Keratinocyte (primary cell): ENCODE measurements around the gene ZNF786. TPM values are rescaled to one million over a fixed set of nuclear protein-coding genes. Genes with fewer than 3 reads are reported as not detected.

ENCODE experiments used
- DNase-seq: peaks from one replicate; pipeline ENCODE4 v3.0.0-alpha.2; 2011; ENCODE audit warnings: low read depth, missing footprints, low spot score
- FAIRE-seq: peaks from 2 replicates; lab custom pipeline; 2011; peaks lifted over from hg19 to GRCh38; lab: Jason Lieb, UNC
- H2AFZ ChIP-seq: 2 replicates; pipeline ENCODE4 v1.6.0; 2012; ENCODE audit warnings: low read length, control low read depth, inconsistent platforms; ENCODE audit not compliant: control insufficient read depth
- H3K27ac ChIP-seq: 2 replicates; pipeline ENCODE4 v1.5.1; 2011; ENCODE audit warnings: low read length; ENCODE audit not compliant: control insufficient read depth, insufficient read depth
- H3K27me3 ChIP-seq: 3 replicates; pipeline ENCODE4 v1.6.0; 2011; ENCODE audit warnings: low read length; ENCODE audit not compliant: control insufficient read depth, insufficient read depth; ENCODE audit errors: extremely low read depth
- H3K36me3 ChIP-seq, 2 experiments: 2 replicates in 1 of 2; 3 replicates in 1 of 2; pipeline ENCODE4 v1.5.1; 2011; ENCODE audit warnings: low read length in 2 of 2, mild to moderate bottlenecking in 1 of 2; ENCODE audit not compliant: control insufficient read depth in 2 of 2, insufficient read depth in 2 of 2; ENCODE audit errors: extremely low read depth in 1 of 2
- H3K4me1 ChIP-seq: 3 replicates; pipeline ENCODE4 v1.5.1; 2011; ENCODE audit warnings: low read length; ENCODE audit not compliant: control insufficient read depth, insufficient read depth; ENCODE audit errors: extremely low read depth
- H3K4me2 ChIP-seq: 3 replicates; pipeline ENCODE4 v1.6.0; 2011; ENCODE audit warnings: low read depth, low read length; ENCODE audit not compliant: control insufficient read depth, insufficient read depth; ENCODE audit errors: extremely low read depth
- H3K4me3 ChIP-seq, 3 experiments: fragments of 200-600 bp in 1 of 3; sonication (generic) in 1 of 3; 2 replicates in 2 of 3; 3 replicates in 1 of 3; pipeline ENCODE4 v1.5.1; 2011 to 2016; ENCODE audit warnings: low read length in 3 of 3, mild to moderate bottlenecking in 3 of 3, control low read depth in 2 of 3, inconsistent platforms in 1 of 3, low read depth in 1 of 3, mixed read lengths in 1 of 3, mixed run types in 1 of 3, moderate library complexity in 1 of 3; ENCODE audit not compliant: control insufficient read depth in 2 of 3, insufficient read depth in 2 of 3; ENCODE audit errors: extremely low read depth in 1 of 3
- H3K79me2 ChIP-seq: 2 replicates; pipeline ENCODE4 v1.6.0; 2012; ENCODE audit warnings: low read length; ENCODE audit not compliant: control insufficient read depth, insufficient read depth
- H3K9ac ChIP-seq: 3 replicates; pipeline ENCODE4 v1.6.0; 2011; ENCODE audit warnings: low read length; ENCODE audit not compliant: control insufficient read depth, insufficient read depth; ENCODE audit errors: extremely low read depth
- H3K9me1 ChIP-seq: 3 replicates; pipeline ENCODE4 v1.6.0; 2011; ENCODE audit warnings: low read length; ENCODE audit not compliant: control insufficient read depth, insufficient read depth; ENCODE audit errors: extremely low read depth
- H3K9me3 ChIP-seq: 2 replicates; pipeline ENCODE4 v1.5.1; 2012; ENCODE audit warnings: low read depth, low read length; ENCODE audit not compliant: control insufficient read depth
- H4K20me1 ChIP-seq: 3 replicates; pipeline ENCODE4 v1.6.0; 2011; ENCODE audit warnings: low read length; ENCODE audit not compliant: control insufficient read depth, insufficient read depth; ENCODE audit errors: extremely low read depth
- CTCF ChIP-seq, 3 experiments: IDR thresholded peaks in 1 of 3; conservative IDR thresholded peaks in 1 of 3; optimal IDR thresholded peaks in 1 of 3; 2 replicates in 2 of 3; 3 replicates in 1 of 3; pipeline versions ENCODE3 to v1.5.1; 2011; ENCODE audit warnings: low read length in 3 of 3, mild to moderate bottlenecking in 3 of 3, moderate library complexity in 2 of 3, control low read depth in 1 of 3, inconsistent platforms in 1 of 3; ENCODE audit not compliant: insufficient read depth in 2 of 3; ENCODE audit errors: extremely low read depth in 1 of 3
- EZH2 ChIP-seq: IDR thresholded peaks from one replicate; pipeline ENCODE4 v1.6.1; 2012; ENCODE audit warnings: inconsistent platforms, mild to moderate bottlenecking, low read length, moderate library complexity
- dilution Hi-C: fragments of 300-500 bp; cut with MboI; formaldehyde crosslinking; loops from one replicate; pipeline ENCODE4 v1.7.0; 2020; ENCODE audit warnings: low sequenced_read_pairs; ENCODE audit not compliant: extremely low pct_ligation_motif_present
- polyA plus RNA-seq, 5 experiments: library from polyadenylated mRNA; depleted of rRNA in 3 of 5; stranded (reverse) in 3 of 5; stranded (forward) in 1 of 5; unstranded in 1 of 5; fragments of >200 nt; gene quantifications; 1 replicate in 1 of 5; 2 replicates in 3 of 5; 3 replicates in 1 of 5; pipeline versions ENCODE4 v1.2.1 to v1.2.3, GENCODE V29; 2011 to 2012; ENCODE audit warnings: missing spikeins in 2 of 5, low read depth in 1 of 5, low replicate concordance in 1 of 5

ZNF786 gene
- polyA plus RNA-seq, 1 donor (not counting 4 experiments of a cell fraction or from before 2014, with no cell fraction given), result 2.8 TPM

GRCh38 chr7:149100821-149101220, 10.3 kb upstream of the ZNF786 start:
- no peak overlapping the region for H2AFZ ChIP-seq
- H3K9me1 ChIP-seq, result no peaks in the 10 kb centered on the region
- no peaks in the 10 kb centered on the region for H3K9me3 ChIP-seq
- H4K20me1 ChIP-seq, result no peaks in the 10 kb centered on the region
- H3K4me3 ChIP-seq, result no peak overlapping the region
- H3K4me2 ChIP-seq, result no peak overlapping the region
- no peak overlapping the region for H3K9ac ChIP-seq
- dilution Hi-C loops, result no loop called here
- TF ChIP-seq CTCF (optimal IDR thresholded peaks at IDR 0.05 in 1 of 3, IDR thresholded peaks at IDR 0.05 in 1 of 3, conservative IDR thresholded peaks at IDR 0.05 in 1 of 3; ENCODE audit: extremely low read depth in 1 of 3, insufficient read depth in 2 of 3, low read length in 3 of 3), result no peak
- DNase-seq (no peak), FAIRE-seq (no peak)
- no peaks in the 10 kb centered on the region for H3K79me2 ChIP-seq
- H3K4me1 ChIP-seq, result no peaks in the 10 kb centered on the region
- peaks cover 0 to 8% of the 10 kb centered on the region in 2 experiments for H3K36me3 ChIP-seq
- H3K27ac ChIP-seq, result no peak overlapping the region
- H3K27me3 ChIP-seq, result no peaks in the 10 kb centered on the region

GRCh38 chr7:149099058-149099457, 8.5 kb upstream of the ZNF786 start:
- H3K9ac ChIP-seq, result no peak overlapping the region
- FAIRE-seq (no peak), DNase-seq (no peak)
- no peak overlapping the region for H3K27ac ChIP-seq
- H3K4me1 ChIP-seq, result no peaks in the 10 kb centered on the region
- peaks cover 0 to 4% of the 10 kb centered on the region in 2 experiments for H3K36me3 ChIP-seq
- H4K20me1 ChIP-seq, result no peaks in the 10 kb centered on the region
- no peak overlapping the region for H3K4me3 ChIP-seq
- no peaks in the 10 kb centered on the region for H3K9me1 ChIP-seq
- H3K27me3 ChIP-seq, result no peaks in the 10 kb centered on the region
- H3K79me2 ChIP-seq, result no peaks in the 10 kb centered on the region
- no peaks in the 10 kb centered on the region for H3K9me3 ChIP-seq
- H2AFZ ChIP-seq, result no peak overlapping the region
- no peak for TF ChIP-seq EZH2
- TF ChIP-seq CTCF (optimal IDR thresholded peaks at IDR 0.05 in 1 of 3, IDR thresholded peaks at IDR 0.05 in 1 of 3, conservative IDR thresholded peaks at IDR 0.05 in 1 of 3; ENCODE audit: extremely low read depth in 1 of 3, insufficient read depth in 2 of 3, low read length in 3 of 3), result no peak
- H3K4me2 ChIP-seq, result no peak overlapping the region
- dilution Hi-C loops, result no loop called here
